GM13976 (cell line): Measurements from ENCODE around the gene PRUNE1.
A peak's percentile ranks its signal among the peaks of the same experiment; 100 is the strongest.

ENCODE experiments used
- DNase-seq: peaks from one replicate; pipeline ENCODE4 v3.0.0; 2012; ENCODE audit warnings: low spot score
- CTCF ChIP-seq: IDR thresholded peaks from 2 replicates; pipeline ENCODE4 v1.5.1; 2012; ENCODE audit warnings: borderline replicate concordance, mild to moderate bottlenecking; ENCODE audit not compliant: insufficient read depth; ENCODE audit errors: extremely low read depth, missing control alignments, control extremely low read depth
- in situ Hi-C: fragments of 300-500 bp; cut with MboI; formaldehyde crosslinking; loops from one replicate; pipeline ENCODE4 v1.12.0; 2022; ENCODE audit warnings: low sequenced_read_pairs, mixed read lengths, inconsistent platforms; ENCODE audit not compliant: unreplicated experiment

Gene PRUNE1

GRCh38 chr1:150966011-150966410 is 42.2 kb upstream of the PRUNE1 start:
- no peak for DNase-seq
- in situ Hi-C loops = no loop called here
- TF ChIP-seq CTCF = no peak

GRCh38 chr1:150967936-150968335 is 40.3 kb upstream of the PRUNE1 start:
- peak; percentile 5 for DNase-seq
- no peak for TF ChIP-seq CTCF
- in situ Hi-C loops = no loop called here

- DNase-seq = no peak
- in situ Hi-C loops = no loop called here
- no peak for TF ChIP-seq CTCF
Observed at GRCh38 chr1:150968491-150968890, 39.8 kb upstream of the PRUNE1 start.

GRCh38 chr1:150969626-150970025 is 38.6 kb upstream of the PRUNE1 start:
- TF ChIP-seq CTCF = no peak
- DNase-seq = no peak
- in situ Hi-C loops = no loop called here

- no peak for DNase-seq
- no peak for TF ChIP-seq CTCF
- in situ Hi-C loops = no loop called here
Observed at GRCh38 chr1:150970808-150971582, 37.3 kb upstream of the PRUNE1 start.

GRCh38 chr1:150971583-150972416 is 36.4 kb upstream of the PRUNE1 start:
- no peak for TF ChIP-seq CTCF
- in situ Hi-C loops = no loop called here
- no peak for DNase-seq
